Measurements from ENCODE around the gene SVOPL.

- TF ChIP-seq, protein P1, sequence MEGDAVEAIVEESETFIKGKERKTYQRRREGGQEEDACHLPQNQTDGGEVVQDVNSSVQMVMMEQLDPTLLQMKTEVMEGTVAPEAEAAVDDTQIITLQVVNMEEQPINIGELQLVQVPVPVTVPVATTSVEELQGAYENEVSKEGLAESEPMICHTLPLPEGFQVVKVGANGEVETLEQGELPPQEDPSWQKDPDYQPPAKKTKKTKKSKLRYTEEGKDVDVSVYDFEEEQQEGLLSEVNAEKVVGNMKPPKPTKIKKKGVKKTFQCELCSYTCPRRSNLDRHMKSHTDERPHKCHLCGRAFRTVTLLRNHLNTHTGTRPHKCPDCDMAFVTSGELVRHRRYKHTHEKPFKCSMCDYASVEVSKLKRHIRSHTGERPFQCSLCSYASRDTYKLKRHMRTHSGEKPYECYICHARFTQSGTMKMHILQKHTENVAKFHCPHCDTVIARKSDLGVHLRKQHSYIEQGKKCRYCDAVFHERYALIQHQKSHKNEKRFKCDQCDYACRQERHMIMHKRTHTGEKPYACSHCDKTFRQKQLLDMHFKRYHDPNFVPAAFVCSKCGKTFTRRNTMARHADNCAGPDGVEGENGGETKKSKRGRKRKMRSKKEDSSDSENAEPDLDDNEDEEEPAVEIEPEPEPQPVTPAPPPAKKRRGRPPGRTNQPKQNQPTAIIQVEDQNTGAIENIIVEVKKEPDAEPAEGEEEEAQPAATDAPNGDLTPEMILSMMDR (IDR thresholded peaks at IDR 0.05), result no peak
- TF ChIP-seq POLR2AphosphoS5 (IDR thresholded peaks at IDR 0.05) (no peak), EP300 (IDR thresholded peaks at IDR 0.05) (no peak), POLR2A (IDR thresholded peaks at IDR 0.05) (no peak)
Observed at GRCh38 chr7:138556771-138557484, 144.2 kb downstream of the SVOPL start.

All from suprapubic skin (tissue), 4 donors.